Stimulated activated CD4-positive, alpha-beta T cell treated with anti-CD3 and anti-CD28 coated beads, Interleukin-12 subunit alpha, Interleukin-12 subunit beta, amount 100 ng/mL, for 48 hours (primary cell): ENCODE results near the gene MRTFA.
"Not testable (repeated sequence)": the region's sequence is repeated elsewhere in the genome, so short reads cannot be mapped to it uniquely, and the experiment has no call there.

ENCODE experiments used
- DNase-seq, 3 donors: peaks; one replicate each; pipeline ENCODE4 v3.0.0-alpha.2; 2020; ENCODE audit warnings: low read depth in 2 of 3, low spot score in 1 of 3

Gene MRTFA

DNA sequence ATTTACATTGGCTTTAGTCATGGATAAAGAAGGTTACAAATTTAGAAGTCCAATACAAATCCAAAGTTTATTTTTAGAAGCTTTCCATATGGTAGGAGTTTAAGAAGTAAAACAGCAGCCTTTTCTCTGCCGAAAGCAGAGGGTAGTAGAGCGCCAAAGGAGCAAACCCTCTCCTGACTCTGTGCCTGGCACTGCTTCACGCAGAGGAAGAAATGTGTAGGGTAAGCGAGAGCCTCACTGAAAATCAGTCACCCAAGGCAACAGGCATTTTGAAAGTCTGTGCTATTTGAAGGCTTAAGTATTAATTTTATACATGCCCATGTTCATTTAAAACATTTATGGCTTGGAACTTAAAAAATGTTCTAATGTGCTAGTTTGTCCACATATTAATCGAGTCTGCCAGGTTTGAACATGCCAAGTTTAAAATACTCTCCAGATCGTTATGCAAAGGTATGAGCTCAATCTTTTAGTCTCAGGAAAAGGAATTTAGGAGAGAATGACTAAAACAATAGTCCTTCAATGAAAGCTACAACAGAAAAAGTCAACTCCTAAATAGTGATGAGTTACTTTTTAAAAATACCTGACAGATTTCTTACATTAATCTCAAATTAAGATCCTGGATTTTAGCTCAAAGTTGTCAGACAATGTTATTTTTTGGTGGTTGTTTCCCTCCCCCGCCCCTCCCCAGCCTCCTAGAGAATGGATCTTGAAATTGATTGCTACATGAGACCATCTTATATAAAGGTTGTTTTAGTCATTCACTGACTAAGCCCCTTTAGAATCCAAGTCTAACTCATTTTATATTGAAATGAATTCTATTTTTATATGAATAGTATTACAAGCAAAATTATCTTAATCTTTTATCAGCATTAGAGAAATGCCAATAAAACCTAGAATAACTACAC, 38.7 kb downstream of the MRTFA start:
- no peak for DNase-seq

- no peak for DNase-seq
Measured at GRCh38 chr22:40595497-40596234, 40.9 kb downstream of the MRTFA start.

GRCh38 chr22:40594924-40595323, 41.6 kb downstream of the MRTFA start:
- DNase-seq, result no peak

DNA sequence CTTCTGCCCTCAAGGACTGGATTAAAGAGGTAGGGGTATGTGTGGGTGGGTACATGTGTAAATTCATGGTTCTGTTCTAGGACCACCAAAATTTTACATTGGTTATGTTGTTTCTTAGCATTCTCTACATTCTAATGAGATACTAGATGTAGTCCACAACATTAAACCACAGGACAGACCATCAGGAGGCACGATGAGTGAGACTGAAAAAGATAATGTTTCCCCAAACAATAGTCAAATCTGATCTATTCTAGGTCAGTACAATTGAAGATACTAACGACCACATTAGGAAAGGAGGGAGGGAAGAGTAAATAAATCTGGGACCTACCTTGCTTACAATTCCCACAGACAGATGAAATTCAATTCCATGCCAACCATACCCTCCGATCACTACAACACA, 42.2 kb downstream of the MRTFA start:
- DNase-seq, result no peak

DNA sequence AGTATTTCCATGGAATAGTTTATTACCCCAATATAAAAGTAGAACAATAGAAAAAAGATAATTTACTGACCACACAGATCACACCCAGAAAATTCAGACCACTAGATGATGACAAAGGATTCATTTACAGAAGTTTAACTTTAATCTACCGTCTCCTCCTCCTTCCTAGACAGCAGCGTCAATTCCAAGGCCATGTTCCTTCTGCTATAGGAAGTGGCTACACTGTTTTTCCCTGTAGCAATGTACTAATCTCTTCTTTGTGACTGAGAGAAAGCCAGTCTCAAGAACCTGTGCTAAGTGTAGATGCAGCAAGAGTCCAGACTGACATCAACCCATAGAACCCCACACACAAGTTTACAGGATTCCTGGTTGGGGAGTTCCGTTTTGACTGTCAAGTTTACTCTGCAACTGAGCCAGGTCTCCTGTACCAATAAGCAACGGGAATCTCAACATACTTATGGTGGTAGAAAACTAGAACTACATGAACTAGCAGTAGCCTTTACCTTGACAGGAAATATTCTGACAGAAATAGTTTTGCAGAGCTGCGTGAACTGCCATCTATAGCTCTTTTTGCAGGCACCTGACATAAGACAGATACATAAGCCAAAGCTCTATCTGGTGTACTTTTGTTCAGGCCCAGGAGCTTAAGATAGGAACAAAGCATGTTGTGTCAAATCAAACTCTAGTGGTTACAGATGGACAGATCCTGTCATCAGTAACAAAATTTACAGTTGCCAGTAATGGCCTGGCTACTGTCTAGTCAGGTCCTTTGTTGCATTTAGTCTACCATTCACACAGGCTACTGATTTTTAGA, 42.9 kb downstream of the MRTFA start:
- no peak for DNase-seq

DNA sequence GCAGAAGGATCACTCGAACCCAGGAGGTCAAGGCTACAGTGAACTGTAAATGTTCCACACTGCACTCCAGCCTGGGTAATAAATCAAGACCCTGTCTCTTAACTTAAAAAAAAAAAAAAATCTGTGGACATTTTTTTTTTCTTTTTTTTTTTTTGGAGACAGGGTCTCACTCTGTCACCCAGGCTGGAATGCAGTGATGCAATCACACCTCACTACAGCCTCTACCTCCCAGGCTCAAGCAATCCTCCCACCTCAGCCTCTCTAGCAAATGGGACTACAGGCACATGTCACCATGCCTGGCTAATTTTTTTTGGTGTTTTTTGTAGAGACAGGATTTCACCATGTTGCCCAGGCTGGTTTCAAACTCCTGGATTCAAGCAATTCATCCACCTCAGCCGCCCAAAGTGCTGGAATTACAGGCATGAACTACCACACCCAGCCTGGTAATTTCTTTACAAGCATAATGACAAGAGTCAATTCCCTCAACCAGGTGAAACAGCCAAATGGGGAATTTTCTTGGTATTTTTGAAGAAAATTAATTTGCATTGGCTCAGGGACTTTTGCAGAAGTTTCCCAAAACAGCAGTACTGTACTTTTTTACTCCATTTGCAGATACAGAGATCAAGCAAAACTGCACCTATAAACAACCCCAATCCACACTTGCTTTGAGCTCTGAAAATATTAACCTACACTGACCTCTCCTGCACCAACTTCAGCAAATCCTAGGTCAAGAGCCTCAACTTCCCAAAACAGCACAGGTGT, 44.0 kb downstream of the MRTFA start:
- no peak for DNase-seq

DNA sequence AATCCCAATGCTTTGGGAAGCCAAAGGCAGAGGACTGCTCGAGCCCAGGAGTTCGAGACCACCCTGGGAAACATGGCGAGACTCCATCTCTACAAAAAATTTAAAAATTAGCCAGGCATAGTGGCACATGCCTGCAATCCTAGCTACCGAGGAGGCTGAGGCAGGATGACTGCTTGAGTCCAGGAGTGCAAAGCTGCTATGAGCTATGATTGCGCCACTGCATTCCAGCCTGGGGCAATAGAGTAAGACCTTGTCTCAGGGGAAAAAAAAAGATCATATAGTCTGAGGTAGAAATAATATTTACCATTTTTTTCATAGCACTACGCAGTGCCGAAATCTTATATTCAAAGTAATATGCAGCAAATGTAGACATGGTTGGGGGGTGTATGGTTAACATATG, 47.8 kb downstream of the MRTFA start:
- DNase-seq, result no peak

DNA sequence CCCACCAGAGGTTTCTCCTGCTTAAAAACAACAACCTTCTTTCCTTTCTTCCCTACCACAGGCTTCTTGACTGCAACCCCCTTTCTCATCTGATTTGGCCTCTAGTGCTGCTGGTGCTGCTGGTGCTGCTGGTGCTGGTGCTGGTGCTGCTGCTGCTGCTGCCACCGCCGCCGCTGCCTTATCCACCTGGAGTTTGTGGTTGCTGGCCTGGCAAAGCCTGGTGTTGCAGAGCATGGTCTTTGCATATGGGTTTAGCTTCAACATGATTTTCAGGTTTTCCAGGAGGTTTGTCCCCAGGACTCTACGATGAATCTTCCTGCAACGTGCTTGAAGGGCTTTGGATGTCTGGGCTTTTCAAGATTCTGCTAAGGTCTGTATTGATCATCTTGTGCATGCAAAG, 49.7 kb downstream of the MRTFA start:
- DNase-seq, result no peak

GRCh38 chr22:40585310-40585751, 51.2 kb downstream of the MRTFA start:
- DNase-seq, result no peak

DNA sequence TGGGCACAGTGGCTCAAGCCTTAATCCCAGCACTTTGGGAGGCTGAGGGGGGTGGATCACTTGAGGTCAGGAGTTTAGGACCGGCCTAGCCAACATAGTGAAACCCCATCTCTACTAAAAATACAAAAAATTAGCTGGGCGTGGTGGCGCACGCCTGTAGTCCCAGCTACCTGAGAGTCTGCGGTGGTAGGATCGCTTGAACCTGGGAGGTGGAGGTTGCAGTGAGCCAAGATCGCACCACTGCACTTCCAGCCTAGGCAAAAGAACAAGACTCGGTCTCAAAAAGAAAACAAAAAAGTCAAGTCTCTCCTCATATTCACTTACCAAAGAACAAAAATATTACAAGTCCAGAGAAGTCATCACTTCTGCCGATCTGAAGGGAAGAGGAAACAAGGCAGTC, 51.8 kb downstream of the MRTFA start:
- not testable (repeated sequence) for DNase-seq

- DNase-seq, result no peak
Measured at GRCh38 chr22:40583053-40583741, 53.3 kb downstream of the MRTFA start.

- no peak for DNase-seq
Measured at GRCh38 chr22:40582063-40582462, 54.5 kb downstream of the MRTFA start.

DNA sequence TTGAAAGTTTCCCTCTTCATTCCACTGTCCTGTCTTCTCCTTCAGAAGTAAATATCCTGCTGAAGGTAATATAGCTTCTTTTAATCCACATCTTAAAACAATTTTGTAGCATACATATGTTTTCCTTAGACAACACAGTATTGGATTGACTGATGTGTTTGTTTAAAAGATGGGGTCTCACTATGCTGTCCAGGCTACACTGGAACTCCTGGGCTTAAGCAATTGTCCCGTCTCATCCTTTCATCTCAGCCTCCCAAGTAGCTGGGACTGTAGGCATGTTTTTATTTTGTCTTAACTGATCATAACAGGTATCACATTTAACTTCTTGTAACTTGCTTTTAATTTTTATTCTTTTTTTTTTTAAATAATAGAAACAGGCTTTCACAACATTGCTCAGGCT, 55.9 kb downstream of the MRTFA start:
- no peak for DNase-seq

DNA sequence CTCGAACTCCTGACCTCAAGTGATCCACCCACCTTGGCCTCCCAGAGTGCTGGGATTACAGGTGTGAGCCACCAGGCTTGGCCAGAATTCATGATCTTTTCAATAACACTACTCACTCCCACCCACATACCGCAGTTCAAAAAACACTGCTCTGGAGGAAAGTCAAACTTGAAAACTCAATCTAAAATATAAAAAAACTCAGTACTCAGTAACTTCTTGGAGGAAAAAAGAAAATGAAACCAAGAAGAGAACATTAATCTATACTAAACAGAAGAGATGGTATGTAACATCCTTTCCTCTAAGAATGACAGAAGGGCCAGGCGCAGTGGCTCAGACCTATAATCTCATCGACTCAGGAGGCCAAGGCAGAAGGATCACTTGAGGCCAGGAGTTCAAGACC, 58.3 kb downstream of the MRTFA start:
- DNase-seq, result peak in 2 of 3 donors; percentile 18 to 24

DNA sequence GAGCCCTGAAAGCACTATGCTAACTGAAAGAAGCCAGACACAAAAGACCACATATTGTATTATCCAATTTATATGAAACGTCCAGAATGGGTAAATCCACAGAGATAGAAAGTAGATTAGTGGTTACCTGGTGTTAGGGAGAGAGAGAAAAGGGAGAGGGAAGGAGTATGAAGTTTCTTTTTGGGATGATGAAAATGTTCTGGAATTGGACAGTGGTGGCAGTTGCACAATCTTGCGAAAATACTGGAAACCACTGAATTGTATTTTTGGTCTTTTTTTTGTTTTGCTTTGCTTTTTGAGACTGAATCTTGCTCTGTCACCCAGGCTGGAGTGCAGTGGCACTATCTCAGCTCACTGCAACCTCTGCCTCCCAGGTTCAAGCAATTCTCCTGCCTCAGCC, 63.5 kb downstream of the MRTFA start:
- DNase-seq, result no peak

GRCh38 chr22:40571887-40572286, 64.6 kb downstream of the MRTFA start:
- no peak for DNase-seq

DNA sequence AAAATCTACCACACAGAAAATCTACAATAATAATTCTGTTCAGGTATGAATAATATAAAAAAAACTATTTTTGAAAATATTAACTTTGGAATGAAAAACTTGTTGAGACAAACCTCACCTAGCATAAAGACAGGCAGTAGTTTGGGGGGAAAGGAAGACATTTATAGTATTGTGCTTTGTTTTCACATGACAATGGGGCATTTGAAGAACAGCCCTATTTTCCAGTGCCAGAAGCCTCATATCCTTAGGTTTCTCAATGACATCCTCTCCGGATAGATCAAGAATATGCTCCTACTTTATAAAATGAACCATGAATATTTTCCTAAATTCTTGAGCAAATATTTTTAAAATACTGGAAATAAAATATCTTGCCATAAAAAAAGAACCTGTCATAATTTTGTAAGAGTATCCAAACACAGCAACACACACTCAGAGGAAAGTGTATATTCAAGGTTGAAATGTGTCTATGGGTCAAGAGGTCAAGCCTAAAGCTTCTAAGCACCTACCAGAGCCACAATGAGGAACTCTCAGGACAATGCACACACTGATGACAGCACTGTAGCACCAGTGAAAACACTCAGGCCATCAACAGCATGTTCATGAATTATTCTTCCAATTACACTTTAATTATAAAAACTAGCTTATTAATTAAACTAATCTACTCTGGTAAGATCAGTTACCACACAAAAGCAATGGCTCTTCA, 68.7 kb downstream of the MRTFA start:
- no peak for DNase-seq

- DNase-seq, result no peak
Measured at GRCh38 chr22:40567106-40567505, 69.4 kb downstream of the MRTFA start.

- no peak for DNase-seq
Measured at GRCh38 chr22:40560994-40561515, 75.5 kb downstream of the MRTFA start.
